Tibial nerve (tissue), 4 donors: ENCODE measurements around the gene KRT77.

Experiments
- EP300 ChIP-seq, 2 donors: sonication (generic); formaldehyde crosslinking; IDR thresholded peaks; one replicate each; pipeline ENCODE4 v1.6.1; 2017; ENCODE audit warnings: antibody characterized with exemption in 2 of 2, mild to moderate bottlenecking in 1 of 2
- POLR2A ChIP-seq, 2 donors: fragments of 450-650 bp; IDR thresholded peaks; one replicate each; pipeline ENCODE4 v1.6.1; 2017; ENCODE audit warnings: antibody characterized with exemption in 2 of 2, mild to moderate bottlenecking in 2 of 2, moderate library complexity in 2 of 2
- TF ChIP-seq, protein P1 (sequence below), 5 experiments: fragments of 200-600 bp in 3 of 5; fragments of 450-650 bp in 2 of 5; sonication (generic) in 3 of 5; IDR thresholded peaks; one replicate each; pipeline ENCODE4 v1.5.1; 2016 to 2019; ENCODE audit warnings: antibody characterized with exemption in 5 of 5, mild to moderate bottlenecking in 3 of 5, moderate library complexity in 2 of 5

DNA sequence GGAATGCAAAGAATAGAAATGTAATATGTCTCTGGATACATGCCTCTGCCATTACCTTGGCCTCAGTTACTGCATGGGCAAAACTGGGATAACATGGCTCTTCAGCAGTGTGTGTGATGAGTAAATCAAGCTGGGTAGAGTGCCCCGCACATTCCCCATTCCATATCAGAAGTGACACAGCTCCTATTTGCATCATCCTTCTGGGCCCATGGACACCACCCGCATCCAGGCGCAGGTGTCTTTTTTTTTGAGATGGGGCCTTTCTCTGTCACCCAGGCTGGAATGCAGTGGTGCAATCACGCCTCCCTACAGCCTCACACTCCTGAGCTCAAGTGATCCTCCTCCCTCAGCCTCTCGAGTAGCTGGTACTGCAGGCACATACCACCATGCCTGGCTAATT is 42.2 kb upstream of the KRT77 start:
- TF ChIP-seq, protein P1, sequence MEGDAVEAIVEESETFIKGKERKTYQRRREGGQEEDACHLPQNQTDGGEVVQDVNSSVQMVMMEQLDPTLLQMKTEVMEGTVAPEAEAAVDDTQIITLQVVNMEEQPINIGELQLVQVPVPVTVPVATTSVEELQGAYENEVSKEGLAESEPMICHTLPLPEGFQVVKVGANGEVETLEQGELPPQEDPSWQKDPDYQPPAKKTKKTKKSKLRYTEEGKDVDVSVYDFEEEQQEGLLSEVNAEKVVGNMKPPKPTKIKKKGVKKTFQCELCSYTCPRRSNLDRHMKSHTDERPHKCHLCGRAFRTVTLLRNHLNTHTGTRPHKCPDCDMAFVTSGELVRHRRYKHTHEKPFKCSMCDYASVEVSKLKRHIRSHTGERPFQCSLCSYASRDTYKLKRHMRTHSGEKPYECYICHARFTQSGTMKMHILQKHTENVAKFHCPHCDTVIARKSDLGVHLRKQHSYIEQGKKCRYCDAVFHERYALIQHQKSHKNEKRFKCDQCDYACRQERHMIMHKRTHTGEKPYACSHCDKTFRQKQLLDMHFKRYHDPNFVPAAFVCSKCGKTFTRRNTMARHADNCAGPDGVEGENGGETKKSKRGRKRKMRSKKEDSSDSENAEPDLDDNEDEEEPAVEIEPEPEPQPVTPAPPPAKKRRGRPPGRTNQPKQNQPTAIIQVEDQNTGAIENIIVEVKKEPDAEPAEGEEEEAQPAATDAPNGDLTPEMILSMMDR (IDR thresholded peaks at IDR 0.05): no peak
- no peak for TF ChIP-seq POLR2A (IDR thresholded peaks at IDR 0.05)
- TF ChIP-seq EP300 (IDR thresholded peaks at IDR 0.05): no peak
